Ovary (tissue), 9 donors: ENCODE data around the gene HIVEP3. TPM values are rescaled to one million over a fixed set of nuclear protein-coding genes. Genes with fewer than 3 reads are reported as not detected.

Source experiments
- DNase-seq, 5 donors: peaks; one replicate each; pipeline ENCODE4 v3.0.0-alpha.2; 2019 to 2020
- H3K27ac ChIP-seq, 2 donors: fragments of 200-600 bp; one replicate each; pipeline versions ENCODE4 v1.5.1 to v1.8.0; 2019 to 2022
- H3K27me3 ChIP-seq: fragments of 200-600 bp; one replicate; pipeline ENCODE4 v1.8.0; 2022
- H3K36me3 ChIP-seq: fragments of 200-600 bp; sonication (generic); one replicate; pipeline ENCODE4 v1.5.1; 2019
- H3K4me1 ChIP-seq: one replicate; pipeline ENCODE4 v1.8.1; 2013; ENCODE audit warnings: mild to moderate bottlenecking, moderate library complexity; ENCODE audit not compliant: insufficient read depth
- H3K4me3 ChIP-seq: fragments of 200-600 bp; sonication (generic); one replicate; pipeline ENCODE4 v1.5.1; 2017
- H3K9me3 ChIP-seq, 2 donors: fragments of 200-600 bp in 1 of 2; sonication (generic) in 1 of 2; one replicate each; pipeline versions ENCODE4 v1.5.1 to v1.8.1; 2013 to 2019; ENCODE audit warnings: mild to moderate bottlenecking in 1 of 2, moderate library complexity in 1 of 2
- CTCF ChIP-seq, 3 donors: fragments of 450-650 bp in 2 of 3; fragments of 200-600 bp in 1 of 3; IDR thresholded peaks; one replicate each; pipeline versions ENCODE4 v1.5.1 to v1.8.0; 2016 to 2022; ENCODE audit warnings: antibody characterized with exemption in 3 of 3, mild to moderate bottlenecking in 1 of 3
- EP300 ChIP-seq: sonication (generic); formaldehyde crosslinking; IDR thresholded peaks from one replicate; pipeline ENCODE4 v1.6.1; 2017; ENCODE audit warnings: antibody characterized with exemption
- POLR2A ChIP-seq: fragments of 450-650 bp; IDR thresholded peaks from one replicate; pipeline ENCODE4 v1.6.1; 2017; ENCODE audit warnings: antibody characterized with exemption, mild to moderate bottlenecking, moderate library complexity
- WGBS, 3 donors: extraction: QIAGEN DNeasy Blood & Tissue Kit in 1 of 3; methylation state at CpG; one replicate each; pipeline versions ENCODE4 v1.1.5 to v1.1.7; 2013 to 2017; 5-methylcytosine and 5-hydroxymethylcytosine counted together
- intact Hi-C, 4 donors: fragments of 100-400 bp; cut with DNase I; formaldehyde crosslinking; loops; one replicate each; pipeline versions ENCODE4 v1.11.0 to v1.15.1; 2022 to 2023
- polyA plus RNA-seq, 2 donors: library from polyadenylated mRNA; stranded (reverse); fragments of 200-250 nt in 1 of 2; fragments of 350-450 nt in 1 of 2; fragmentation: Illumina TruSeq in 1 of 2; extraction: RNeasy Lipid Tissue Mini Kit (QIAGEN cat#74804) in 1 of 2; gene quantifications; one replicate each; pipeline ENCODE4 v1.2.3, GENCODE V29; 2013 to 2014
- total RNA-seq, 7 donors: library from RNA; depleted of rRNA in 2 of 7; stranded (reverse); fragments of >200 nt in 2 of 7; fragmentation: NEBNext Ultra II Directional in 3 of 7; extraction: Animal tissue kit (Norgen Biotek cat#: 25700) in 3 of 7; gene quantifications; one replicate each; pipeline versions ENCODE4 v1.1.0 to v1.2.4, GENCODE V29; 2016 to 2023
- donor health status: DM: no; HTN: no; CAD: no; lungs with moderate emphysema.
- donor health status: DM: no; HTN: no; CAD: no.
- donor health status: Bipolar disorder and iron deficiency.
- donor health status: DM: yes; HTN: yes; CAD: no.
- donor health status: DM: no; HTN: no; CAD: no.
- donor health status: DM: yes; HTN: yes; CAD: no.

Gene HIVEP3
- total and polyA plus RNA-seq, 9 donors: 3.0 to 7.5 (median 5.2) TPM

GRCh38 chr1:41875487-41875886, 43.2 kb downstream of the HIVEP3 start:
- no peak overlapping the region for H3K4me3 ChIP-seq
- H3K27me3 ChIP-seq: no peaks in the 10 kb centered on the region
- no peaks in the 10 kb centered on the region for H3K36me3 ChIP-seq
- no peak for TF ChIP-seq POLR2A
- TF ChIP-seq CTCF (IDR thresholded peaks at IDR 0.05): no peak
- no peak for TF ChIP-seq EP300
- intact Hi-C loops: loop anchor here in 1 of 4 donors (1.0 kb wide), 1 partner anchor 229 kb away; no protein-coding TSS in a partner anchor
- no peak overlapping the region for H3K27ac ChIP-seq
- peaks cover 8% of the 10 kb centered on the region for H3K4me1 ChIP-seq
- WGBS, 3 donors: 69 to 74% (median 72%) methylated on average over 3 of the region's 3 CpGs
- no peaks in the 10 kb centered on the region for H3K9me3 ChIP-seq
- DNase-seq: no peak

- intact Hi-C loops: loop anchor here in 1 of 4 donors (1.0 kb wide), 1 partner anchor 229 kb away; no protein-coding TSS in a partner anchor
- Histone ChIP-seq H3K27ac (no peak overlapping the region), H3K9me3 (no peaks in the 10 kb centered on the region), H3K27me3 (no peaks in the 10 kb centered on the region), H3K4me1 (peaks cover 8% of the 10 kb centered on the region), H3K36me3 (no peaks in the 10 kb centered on the region), H3K4me3 (no peak overlapping the region)
- peak in 1 of 5 donors; percentile 28 for DNase-seq
- TF ChIP-seq EP300: no peak
- TF ChIP-seq POLR2A: no peak
- no peak for TF ChIP-seq CTCF (IDR thresholded peaks at IDR 0.05)
- WGBS, 3 donors: 41 to 75% (median 53%) methylated on average over 7 of the region's 7 CpGs
Observed at GRCh38 chr1:41874903-41875411, 43.8 kb downstream of the HIVEP3 start.

- intact Hi-C loops: no loop called here
- H3K27ac ChIP-seq: no peak overlapping the region
- TF ChIP-seq EP300 (no peak), POLR2A (no peak), CTCF (IDR thresholded peaks at IDR 0.05) (no peak)
- WGBS, 3 donors: 73 to 82% (median 77%) methylated on average over 6 of the region's 6 CpGs
- no peaks in the 10 kb centered on the region for H3K27me3 ChIP-seq
- no peaks in the 10 kb centered on the region for H3K36me3 ChIP-seq
- peaks cover 8% of the 10 kb centered on the region for H3K4me1 ChIP-seq
- DNase-seq: no peak
- H3K4me3 ChIP-seq: no peak overlapping the region
- no peaks in the 10 kb centered on the region for H3K9me3 ChIP-seq
Observed at GRCh38 chr1:41874151-41874719, 44.5 kb downstream of the HIVEP3 start.

- H3K9me3 ChIP-seq: no peaks in the 10 kb centered on the region
- no peaks in the 10 kb centered on the region for H3K27me3 ChIP-seq
- 90 to 92% (median 92%) methylated on average over 4 of the region's 4 CpGs for WGBS, 3 donors
- no peaks in the 10 kb centered on the region for H3K36me3 ChIP-seq
- H3K4me1 ChIP-seq: peaks cover 9% of the 10 kb centered on the region
- no peak overlapping the region for H3K27ac ChIP-seq
- intact Hi-C loops: no loop called here
- TF ChIP-seq EP300 (no peak), POLR2A (no peak), CTCF (IDR thresholded peaks at IDR 0.05) (no peak)
- H3K4me3 ChIP-seq: no peak overlapping the region
- no peak for DNase-seq
Observed at GRCh38 chr1:41872074-41872473, 46.6 kb downstream of the HIVEP3 start.
